K562 (cell line): ENCODE measurements around the gene CLTC. TPM values are rescaled to one million over a fixed set of nuclear protein-coding genes. Genes with fewer than 3 reads are reported as not detected.

Experiments used
- ATAC-seq: fragments of 200-7000 bp; cut with Tn5 transposase; 3 replicates; pipeline ENCODE4 v1.9.1; 2020; ENCODE audit warnings: moderate library complexity
- BruUV-seq: library from RNA; stranded (reverse); fragments of 400-500 nt; replicated peaks from 2 replicates; lab custom pipeline; 2021; lab: Mats Ljungman, UMichigan
- CTCF ChIA-PET: fragments of 300-600 bp; formaldehyde crosslinking; extraction: SDS; loops from one replicate; lab custom pipeline; 2021; ENCODE audit warnings: low intra/inter-chr PET ratio; lab: Yijun Ruan, JAX
- POLR2A ChIA-PET: fragments of 300-600, 350-650 bp; sonication (Branson Sonifier 250); formaldehyde crosslinking; extraction: SDS; loops from one replicate; lab custom pipeline; 2021; ENCODE audit warnings: antibody characterized with exemption, inconsistent platforms; lab: Yijun Ruan, JAX
- DNase-seq, 4 experiments: peaks; one replicate each; pipeline versions ENCODE4 v3.0.0 to v3.0.0-alpha.2; 2011 to 2018; ENCODE audit warnings: low spot score in 3 of 4, mixed read lengths in 3 of 4; ENCODE audit errors: extremely low read depth in 1 of 4
- FAIRE-seq: peaks from 2 replicates; lab custom pipeline; 2011; peaks lifted over from hg19 to GRCh38; lab: Jason Lieb, UNC
- H2AFZ ChIP-seq: 2 replicates; pipeline ENCODE4 v1.6.0; 2011; ENCODE audit warnings: low read depth, low read length, control low read depth, inconsistent platforms
- H3K27ac ChIP-seq: fragments of 200-600 bp; 3 replicates; pipeline ENCODE4 v1.8.0; 2011; ENCODE audit warnings: low read depth, mild to moderate bottlenecking, control low read depth, inconsistent platforms, low read length, moderate library complexity, mixed read lengths; ENCODE audit errors: extremely low read depth
- H3K27me3 ChIP-seq, 2 experiments: fragments of 300-600 bp in 1 of 2; 2 replicates in 1 of 2; 3 replicates in 1 of 2; pipeline versions ENCODE4 v1.6.0 to v1.8.0; 2011; ENCODE audit warnings: inconsistent platforms in 2 of 2, low read length in 2 of 2, mild to moderate bottlenecking in 1 of 2, mixed read lengths in 1 of 2, moderate library complexity in 1 of 2; ENCODE audit not compliant: control insufficient read depth in 2 of 2, insufficient read depth in 2 of 2
- H3K36me3 ChIP-seq: fragments of 300-600 bp; 3 replicates; pipeline ENCODE4 v1.8.0; 2011; ENCODE audit warnings: mild to moderate bottlenecking, low read length, inconsistent platforms; ENCODE audit not compliant: control insufficient read depth, insufficient read depth
- H3K4me1 ChIP-seq, 2 experiments: fragments of 200-600 bp in 1 of 2; replicated peaks in 1 of 2; 2 replicates in 1 of 2; 3 replicates in 1 of 2; pipeline versions ENCODE4 v1.5.1 to v1.8.0; 2011; ENCODE audit warnings: inconsistent platforms in 2 of 2, low read length in 2 of 2, mild to moderate bottlenecking in 1 of 2, mixed read lengths in 1 of 2, moderate library complexity in 1 of 2; ENCODE audit not compliant: control insufficient read depth in 2 of 2, insufficient read depth in 2 of 2
- H3K4me2 ChIP-seq: 2 replicates; pipeline ENCODE4 v1.6.1; 2011; ENCODE audit warnings: low read length, control low read depth, inconsistent platforms, mixed read lengths; ENCODE audit not compliant: insufficient read depth
- H3K4me3 ChIP-seq: fragments of 200-600 bp; sonication (generic), shearing (Covaris generic); 2 replicates; pipeline ENCODE4 v1.5.1; 2016; ENCODE audit warnings: control low read depth, inconsistent platforms
- H3K79me2 ChIP-seq: fragments of 200-600 bp; 3 replicates; pipeline ENCODE4 v1.8.0; 2011; ENCODE audit warnings: low read length, inconsistent platforms; ENCODE audit not compliant: control insufficient read depth, insufficient read depth
- H3K9ac ChIP-seq, 2 experiments: 2 replicates each; pipeline versions ENCODE4 v1.6.0 to v1.6.1; 2011; ENCODE audit warnings: low read depth in 2 of 2, low read length in 2 of 2, control low read depth in 1 of 2, inconsistent platforms in 1 of 2, mild to moderate bottlenecking in 1 of 2, mixed read lengths in 1 of 2; ENCODE audit not compliant: insufficient read depth in 1 of 2
- H3K9me1 ChIP-seq: one replicate; pipeline ENCODE4 v1.6.0; 2011; ENCODE audit warnings: inconsistent platforms, mild to moderate bottlenecking, low read length, moderate library complexity; ENCODE audit not compliant: control insufficient read depth, insufficient read depth
- H3K9me3 ChIP-seq: replicated peaks from 2 replicates; pipeline ENCODE4 v1.5.1; 2011; ENCODE audit warnings: low read depth, low read length, inconsistent platforms; ENCODE audit not compliant: control insufficient read depth, insufficient read depth
- H4K20me1 ChIP-seq: replicated peaks from 2 replicates; pipeline ENCODE4 v1.6.1; 2011; ENCODE audit warnings: low read length, inconsistent platforms, mixed read lengths; ENCODE audit not compliant: control insufficient read depth, insufficient read depth
- E2F6 ChIP-seq, 2 experiments: IDR thresholded peaks; 2 replicates each; pipeline ENCODE4 v1.6.1; 2011; ENCODE audit warnings: borderline replicate concordance in 1 of 2, control low read depth in 1 of 2, low read depth in 1 of 2, low read length in 1 of 2, mild to moderate bottlenecking in 1 of 2, mixed read lengths in 1 of 2, moderate library complexity in 1 of 2; ENCODE audit not compliant: insufficient read depth in 1 of 2, insufficient read length in 1 of 2, poor library complexity in 1 of 2, severe bottlenecking in 1 of 2; ENCODE audit errors: extremely low read depth in 1 of 2
- EP300 ChIP-seq: IDR thresholded peaks from 2 replicates; pipeline ENCODE4 v1.6.1; 2012; ENCODE audit warnings: low read length, improper control_type of control experiment
- RBBP5 ChIP-seq: fragments of 200-600 bp; sonication (generic); IDR thresholded peaks from 2 replicates; pipeline ENCODE4 v1.6.1; 2012; ENCODE audit warnings: borderline replicate concordance, mild to moderate bottlenecking, low read length, control low read depth, inconsistent platforms; ENCODE audit not compliant: insufficient read depth, poor library complexity, severe bottlenecking
- SMAD1 ChIP-seq: fragments of 150-350 bp; IDR thresholded peaks from 2 replicates; pipeline ENCODE4 v1.6.1; 2014; ENCODE audit warnings: low read length, low read depth; ENCODE audit not compliant: partially characterized antibody
- SMC3 ChIP-seq: conservative IDR thresholded peaks from 2 replicates; pipeline ENCODE4 v1.6.1; 2011; ENCODE audit warnings: low read depth, low read length, improper control_type of control experiment; ENCODE audit not compliant: insufficient read depth
- WGBS: fragments of 100-300 bp; shearing (Covaris generic); methylation state at CpG from one replicate; pipeline ENCODE4 v1.1.6; 2016; ENCODE audit warnings: low coverage, mixed read lengths; ENCODE audit not compliant: insufficient coverage; ENCODE audit errors: missing lambda C conversion rate; 5-methylcytosine and 5-hydroxymethylcytosine counted together
- in situ Hi-C: fragments of 300-500 bp; cut with MboI; formaldehyde crosslinking; loops from 4 replicates; pipeline ENCODE4 v1.15.0; 2018; ENCODE audit warnings: inconsistent platforms, mixed read lengths
- intact Hi-C: fragments of 100-400 bp; cut with micrococcal nuclease; formaldehyde crosslinking; loops from 2 replicates; pipeline ENCODE4 v1.14.2; 2022
- polyA plus RNA-seq, 8 experiments: library from polyadenylated mRNA; depleted of rRNA in 4 of 8; stranded (reverse) in 5 of 8; unstranded in 3 of 8; fragments of >200 nt; fragmentation: Nextera tagmentation in 2 of 8; fragmentation: Illumina TruSeq in 1 of 8; extraction: Ambion mirVana in 2 of 8; extraction: Trizol in 1 of 8; gene quantifications; 2 replicates each; pipeline versions ENCODE4 v1.2.1 to v1.2.3, GENCODE V29; 2011 to 2014; ENCODE audit warnings: inconsistent platforms in 1 of 8, missing spikeins in 1 of 8
- total RNA-seq, 7 experiments: library from RNA; depleted of rRNA in 6 of 7; stranded (reverse); fragments of >200 nt in 6 of 7; fragmentation: Illumina TruSeq in 2 of 7; extraction: Trizol in 2 of 7; gene quantifications; 2 replicates each; pipeline versions ENCODE4 v1.2.1 to v1.2.3, GENCODE V29; 2011 to 2021; ENCODE audit warnings: low replicate concordance in 1 of 7

The CLTC gene
- total and polyA plus RNA-seq, 9 of the 15 experiments (the other 6 are each of a cell fraction or from before 2014, with no cell fraction given), result 115 to 267 (median 174) TPM

DNA sequence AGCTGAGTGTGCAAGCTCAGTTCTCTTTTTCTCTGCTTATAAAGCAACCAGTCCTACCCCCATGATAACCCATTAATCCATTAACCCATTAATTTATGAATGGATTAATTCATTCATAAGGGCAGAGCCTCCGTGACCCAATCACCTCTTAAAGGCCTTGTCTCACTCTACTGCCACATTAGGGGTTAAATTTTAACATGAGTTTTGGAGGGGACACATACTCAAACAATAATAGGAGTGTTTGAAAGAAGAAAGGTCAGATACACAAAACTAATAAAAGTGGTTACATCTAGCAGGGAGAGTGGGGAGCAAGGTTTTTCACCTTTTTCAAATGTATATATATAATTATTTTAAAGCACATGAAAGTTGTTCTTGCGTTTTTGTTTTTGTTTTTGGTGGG, 94.6 kb downstream of the CLTC start:
- in situ Hi-C loops, result no loop called here
- ATAC-seq, result no peak

DNA sequence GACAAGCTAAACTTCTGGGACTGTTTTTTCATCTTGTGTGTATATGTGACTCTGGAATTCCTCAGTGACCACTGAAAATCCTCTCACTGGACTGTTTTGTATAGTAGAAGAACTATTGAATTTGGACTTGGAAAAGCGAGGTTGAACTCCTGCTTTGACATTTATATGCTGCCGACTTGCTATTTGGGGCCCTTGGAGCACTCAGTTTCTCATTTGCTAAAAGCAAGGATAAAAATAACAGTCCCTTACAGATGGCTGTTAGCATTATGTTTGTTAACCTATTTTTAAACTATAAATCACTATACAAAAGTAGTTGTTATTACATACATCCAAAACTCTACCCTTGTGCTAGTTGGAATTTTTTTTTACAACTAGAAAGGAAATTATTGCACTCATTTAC, 96.7 kb downstream of the CLTC start:
- CTCF ChIA-PET, result no interaction called here
- no TSS peak for BruUV-seq
- H2AFZ ChIP-seq, result no peak overlapping the region
- H3K4me1 ChIP-seq, result peaks cover 7 to 12% of the 10 kb centered on the region in 2 experiments; a peak in 3 of 5 replicates
- FAIRE-seq (no peak), ATAC-seq (no peak), DNase-seq (no peak)
- H3K9me1 ChIP-seq, result no peaks in the 10 kb centered on the region
- no peaks in the 10 kb centered on the region for H3K9me3 ChIP-seq
- H3K4me3 ChIP-seq, result no peak overlapping the region
- H3K4me2 ChIP-seq, result no peak overlapping the region
- no peaks in the 10 kb centered on the region for H3K36me3 ChIP-seq
- intact Hi-C loops (no loop called here), in situ Hi-C loops (no loop called here)
- TF ChIP-seq SMAD1 (no peak), RBBP5 (no peak)
- no peaks in the 10 kb centered on the region for H3K27me3 ChIP-seq
- no peaks in the 10 kb centered on the region for H4K20me1 ChIP-seq
- H3K79me2 ChIP-seq, result peaks cover 89% of the 10 kb centered on the region
- 91% methylated on average over 2 of the region's 2 CpGs for WGBS
- POLR2A ChIA-PET, result interaction anchor here (0.9 kb wide), 1 partner anchor 9 kb away, joined by 3 read pairs; the partner anchor contains the start of genes PTRH2 and VMP1
- H3K9ac ChIP-seq, result no peak overlapping the region
- no peak overlapping the region for H3K27ac ChIP-seq

More for the DNA sequence above, 94.6 kb downstream of the CLTC start:
- 72% methylated on average over 2 of the region's 2 CpGs for WGBS
- H2AFZ ChIP-seq, result no peak overlapping the region
- CTCF ChIA-PET, result no interaction called here
- FAIRE-seq (no peak), DNase-seq (no peak)
- no peak overlapping the region for H3K4me2 ChIP-seq
- POLR2A ChIA-PET, result no interaction called here
- H3K27ac ChIP-seq, result 0 out of 3 replicates have a peak overlapping the region, but pooled peaks have one; percentile 10
- peaks cover 4% of the 10 kb centered on the region; the same call in 1 of the 3 replicates for H3K36me3 ChIP-seq
- intact Hi-C loops, result no loop called here
- no TSS peak for BruUV-seq
- H3K9me1 ChIP-seq, result no peaks in the 10 kb centered on the region
- peaks cover 93% of the 10 kb centered on the region for H3K79me2 ChIP-seq
- H3K9ac ChIP-seq, result no peak overlapping the region
- no peaks in the 10 kb centered on the region for H3K27me3 ChIP-seq
- H3K4me1 ChIP-seq, result peaks cover 7 to 12% of the 10 kb centered on the region in 2 experiments; a peak in 3 of 5 replicates
- H3K9me3 ChIP-seq, result no peaks in the 10 kb centered on the region
- TF ChIP-seq EP300 (no peak), SMC3 (no peak), E2F6 (IDR thresholded peaks at IDR 0.05; ENCODE audit: borderline replicate concordance in 1 of 2, extremely low read depth in 1 of 2, insufficient read depth in 1 of 2, insufficient read length in 1 of 2, low read depth in 1 of 2, low read length in 1 of 2, poor library complexity in 1 of 2, severe bottlenecking in 1 of 2) (no peak)
- H4K20me1 ChIP-seq, result no peaks in the 10 kb centered on the region
- no peak overlapping the region for H3K4me3 ChIP-seq
